KMS-11 (cell line): ENCODE data around the gene CGA.

ENCODE experiments used
- H2AFZ ChIP-seq: fragments of 200-600 bp; sonication (generic); 2 replicates; pipeline ENCODE4 v1.6.1; 2016; ENCODE audit warnings: antibody characterized with exemption, mixed run types, low read depth
- H3K27ac ChIP-seq: fragments of 200-600 bp; sonication (generic); 2 replicates; pipeline ENCODE4 v1.6.1; 2016; ENCODE audit warnings: mild to moderate bottlenecking, mixed run types
- H3K27me3 ChIP-seq: fragments of 200-600 bp; sonication (generic); 2 replicates; pipeline ENCODE4 v1.6.1; 2017; ENCODE audit warnings: mild to moderate bottlenecking, low read depth, mixed run types, moderate library complexity; ENCODE audit not compliant: insufficient read depth
- H3K36me3 ChIP-seq: fragments of 200-600 bp; sonication (generic); 2 replicates; pipeline ENCODE4 v1.6.1; 2017; ENCODE audit warnings: mild to moderate bottlenecking, mixed run types; ENCODE audit not compliant: insufficient read depth
- H3K4me1 ChIP-seq: fragments of 200-600 bp; sonication (generic); 2 replicates; pipeline ENCODE4 v1.6.1; 2016; ENCODE audit warnings: mild to moderate bottlenecking, low read depth, mixed run types; ENCODE audit not compliant: poor library complexity, severe bottlenecking
- H3K4me2 ChIP-seq: fragments of 200-600 bp; sonication (generic); 2 replicates; pipeline ENCODE4 v1.7.0; 2016; ENCODE audit warnings: mild to moderate bottlenecking, mixed run types
- H3K4me3 ChIP-seq: fragments of 200-600 bp; sonication (generic); IDR thresholded peaks from 2 replicates; pipeline ENCODE4 v1.6.1; 2017; ENCODE audit warnings: low read depth, low read length, mixed read lengths; ENCODE audit not compliant: insufficient read depth
- H3K79me2 ChIP-seq: fragments of 200-600 bp; sonication (generic); 2 replicates; pipeline ENCODE4 v1.6.1; 2016; ENCODE audit warnings: low read depth, mixed run types; ENCODE audit not compliant: insufficient read depth
- H3K9ac ChIP-seq: fragments of 200-600 bp; sonication (generic); 2 replicates; pipeline ENCODE4 v1.6.1; 2016; ENCODE audit warnings: mild to moderate bottlenecking, mixed run types
- H4K20me1 ChIP-seq: fragments of 200-600 bp; sonication (generic); 2 replicates; pipeline ENCODE4 v1.6.1; 2016; ENCODE audit warnings: mild to moderate bottlenecking, mixed run types; ENCODE audit not compliant: insufficient read depth
- CTCF ChIP-seq: fragments of 200-600 bp; sonication (generic); conservative IDR thresholded peaks from 2 replicates; pipeline ENCODE4 v1.6.1; 2017; ENCODE audit warnings: low read depth, mild to moderate bottlenecking, antibody characterized with exemption, low read length, moderate library complexity, mixed read lengths

The CGA gene

GRCh38 chr6:87070741-87071140 is 24.2 kb downstream of the CGA start:
- TF ChIP-seq CTCF = no peak
- no peaks in the 10 kb centered on the region for H3K79me2 ChIP-seq
- no peaks in the 10 kb centered on the region for H3K36me3 ChIP-seq
- no peaks in the 10 kb centered on the region for H3K27me3 ChIP-seq
- H4K20me1 ChIP-seq = no peaks in the 10 kb centered on the region
- no peak overlapping the region for H3K4me2 ChIP-seq
- H3K9ac ChIP-seq = no peak overlapping the region
- H3K4me3 ChIP-seq = no peak overlapping the region
- H2AFZ ChIP-seq = no peak overlapping the region
- H3K4me1 ChIP-seq = peaks cover 5% of the 10 kb centered on the region
- no peak overlapping the region for H3K27ac ChIP-seq

GRCh38 chr6:87068795-87069194 is 26.1 kb downstream of the CGA start:
- H3K4me3 ChIP-seq = no peak overlapping the region
- H3K4me2 ChIP-seq = no peak overlapping the region
- H3K36me3 ChIP-seq = no peaks in the 10 kb centered on the region
- H3K27ac ChIP-seq = no peak overlapping the region
- H3K79me2 ChIP-seq = no peaks in the 10 kb centered on the region
- no peaks in the 10 kb centered on the region for H4K20me1 ChIP-seq
- no peaks in the 10 kb centered on the region for H3K27me3 ChIP-seq
- peaks cover 5% of the 10 kb centered on the region for H3K4me1 ChIP-seq
- no peak overlapping the region for H3K9ac ChIP-seq
- TF ChIP-seq CTCF = no peak
- H2AFZ ChIP-seq = no peak overlapping the region

- H3K4me3 ChIP-seq = no peak overlapping the region
These were observed 28.2 kb downstream of the CGA start for GRCh38 chr6:87066449-87067333.

GRCh38 chr6:87065117-87065516 is 29.8 kb downstream of the CGA start:
- TF ChIP-seq CTCF = no peak
- no peak overlapping the region for H3K4me2 ChIP-seq
- H3K27me3 ChIP-seq = no peaks in the 10 kb centered on the region
- H3K79me2 ChIP-seq = no peaks in the 10 kb centered on the region
- no peak overlapping the region for H2AFZ ChIP-seq
- H3K27ac ChIP-seq = no peak overlapping the region
- H4K20me1 ChIP-seq = no peaks in the 10 kb centered on the region
- peaks cover 5% of the 10 kb centered on the region for H3K4me1 ChIP-seq
- no peaks in the 10 kb centered on the region for H3K36me3 ChIP-seq
- H3K4me3 ChIP-seq = no peak overlapping the region
- no peak overlapping the region for H3K9ac ChIP-seq

More at GRCh38 chr6:87066449-87067333, 28.2 kb downstream of the CGA start:
- Histone ChIP-seq H3K79me2 (no peaks in the 10 kb centered on the region), H3K4me1 (peaks cover 5% of the 10 kb centered on the region), H3K9ac (no peak overlapping the region), H3K36me3 (no peaks in the 10 kb centered on the region), H4K20me1 (no peaks in the 10 kb centered on the region), H3K27me3 (no peaks in the 10 kb centered on the region), H2AFZ (peak overlapping the region; percentile 66), H3K27ac (no peak overlapping the region), H3K4me2 (0 out of 2 replicates have a peak overlapping the region, but pooled peaks have one; percentile 36)
- peak; percentile 68 for TF ChIP-seq CTCF
